Erythroblast (primary cell): Measurements from ENCODE around the gene CROCC2.

Source experiments
- GATA1 ChIP-seq: IDR thresholded peaks from 2 replicates; pipeline ENCODE4 v1.6.1; 2011; ENCODE audit warnings: low read depth, mild to moderate bottlenecking, control low read depth, low read length, moderate library complexity
- POLR2A ChIP-seq: IDR thresholded peaks from 2 replicates; pipeline ENCODE4 v1.6.1; 2011; ENCODE audit warnings: mild to moderate bottlenecking, low read length

- TF ChIP-seq POLR2A = no peak
- TF ChIP-seq GATA1 = no peak
Measured at GRCh38 chr2:241014224-241014623, 108.1 kb downstream of the CROCC2 start.
